Stimulated activated CD4-positive, alpha-beta T cell treated with anti-CD3 and anti-CD28 coated beads, Interleukin-4, amount 100 ng/mL, for 4 hours (primary cell): ENCODE results near the gene PSMD5.

Source experiments
- DNase-seq, 2 experiments: peaks; one replicate each; pipeline ENCODE4 v3.0.0-alpha.2; 2020

Gene PSMD5

GRCh38 chr9:120874226-120875194 lies 31.8 kb upstream of the PSMD5 start:
- no peak for DNase-seq

GRCh38 chr9:120873512-120873911 lies 30.8 kb upstream of the PSMD5 start:
- no peak for DNase-seq

- no peak for DNase-seq
Observed at GRCh38 chr9:120872791-120873502, 30.2 kb upstream of the PSMD5 start.

- DNase-seq = no peak
Observed at GRCh38 chr9:120870206-120870605, 27.5 kb upstream of the PSMD5 start.

- DNase-seq = no peak
Observed at GRCh38 chr9:120869726-120870125, 27.0 kb upstream of the PSMD5 start.

- no peak for DNase-seq
Observed at GRCh38 chr9:120869360-120869687, 26.6 kb upstream of the PSMD5 start.

GRCh38 chr9:120868676-120869359 lies 26.1 kb upstream of the PSMD5 start:
- DNase-seq = peak; percentile 95 to 99

- DNase-seq = no peak
Observed at GRCh38 chr9:120868339-120868675, 25.6 kb upstream of the PSMD5 start.

GRCh38 chr9:120867676-120868338 lies 25.1 kb upstream of the PSMD5 start:
- DNase-seq = no peak

- no peak for DNase-seq
Observed at GRCh38 chr9:120866651-120867050, 23.9 kb upstream of the PSMD5 start.

GRCh38 chr9:120865809-120866208 lies 23.1 kb upstream of the PSMD5 start:
- no peak for DNase-seq

- no peak for DNase-seq
Observed at GRCh38 chr9:120865176-120865575, 22.5 kb upstream of the PSMD5 start.

- DNase-seq = no peak
Observed at GRCh38 chr9:120864719-120865118, 22.0 kb upstream of the PSMD5 start.

- no peak for DNase-seq
Observed at GRCh38 chr9:120863833-120864232, 21.1 kb upstream of the PSMD5 start.

GRCh38 chr9:120862452-120862851 lies 19.7 kb upstream of the PSMD5 start:
- DNase-seq = no peak

- DNase-seq = no peak
Observed at GRCh38 chr9:120861935-120862334, 19.2 kb upstream of the PSMD5 start.

- DNase-seq = no peak
Observed at GRCh38 chr9:120860083-120860482, 17.4 kb upstream of the PSMD5 start.

GRCh38 chr9:120859361-120859760 lies 16.6 kb upstream of the PSMD5 start:
- DNase-seq = no peak

GRCh38 chr9:120857902-120858301 lies 15.2 kb upstream of the PSMD5 start:
- no peak for DNase-seq

- DNase-seq = no peak
Observed at GRCh38 chr9:120857481-120857880, 14.8 kb upstream of the PSMD5 start.

- DNase-seq = no peak
Observed at GRCh38 chr9:120856700-120857099, 14.0 kb upstream of the PSMD5 start.

GRCh38 chr9:120855827-120856670 lies 13.3 kb upstream of the PSMD5 start:
- DNase-seq = no peak
